HFFc6 (cell line): Measurements from ENCODE around the gene ZCWPW2. TPM values are rescaled to one million over a fixed set of nuclear protein-coding genes. Genes with fewer than 3 reads are reported as not detected.

Experiments used
- DNase-seq: peaks from one replicate; pipeline ENCODE4 v3.0.0-alpha.2; 2018
- H3K27ac Mint-ChIP-seq: 2 replicates; pipeline ENCODE4 v1.8.0; 2020; ENCODE audit warnings: mild to moderate bottlenecking, mixed read lengths
- H3K27me3 Mint-ChIP-seq: 2 replicates; pipeline ENCODE4 v1.8.0; 2021; ENCODE audit warnings: mild to moderate bottlenecking, moderate library complexity, mixed read lengths; ENCODE audit not compliant: insufficient read depth
- H3K36me3 Mint-ChIP-seq: 2 replicates; pipeline ENCODE4 v1.8.0; 2021; ENCODE audit warnings: low read depth, mixed read lengths
- H3K4me1 Mint-ChIP-seq: 2 replicates; pipeline ENCODE4 v1.8.0; 2020; ENCODE audit warnings: low read depth, mixed read lengths
- H3K4me3 Mint-ChIP-seq: 2 replicates; pipeline ENCODE4 v1.8.0; 2020; ENCODE audit warnings: mild to moderate bottlenecking, moderate library complexity, mixed read lengths
- H3K9me3 Mint-ChIP-seq: 2 replicates; pipeline ENCODE4 v1.8.0; 2020; ENCODE audit warnings: mild to moderate bottlenecking, mixed read lengths
- CTCF ChIP-seq: fragments of 200-600 bp; sonication (generic); IDR thresholded peaks from 2 replicates; pipeline ENCODE4 v1.5.0; 2021; ENCODE audit warnings: antibody characterized with exemption, mild to moderate bottlenecking
- total RNA-seq, 6 experiments: library from RNA; stranded (reverse); fragmentation: NEBNext Ultra II Directional; extraction: Animal tissue kit (Norgen Biotek cat#: 25700); gene quantifications; 2 replicates in 1 of 6; 3 replicates in 5 of 6; pipeline ENCODE4 v1.2.3, GENCODE V29; 2021

ZCWPW2 gene
- total RNA-seq, 6 experiments from 2014 or later, result 0.34 to 0.87 (median 0.58) TPM

GRCh38 chr3:28376424-28376823 is 27.9 kb downstream of the ZCWPW2 start:
- Mint-ChIP-seq H3K4me3 (no peak overlapping the region), H3K9me3 (0 out of 2 replicates have a peak, but pooled peaks cover 4% of the 10 kb centered on the region), H3K4me1 (no peaks in the 10 kb centered on the region), H3K27ac (no peak overlapping the region), H3K36me3 (no peaks in the 10 kb centered on the region), H3K27me3 (no peaks in the 10 kb centered on the region)
- no peak for DNase-seq
- no peak for TF ChIP-seq CTCF

- Mint-ChIP-seq H3K4me3 (no peak overlapping the region), H3K27ac (no peak overlapping the region), H3K27me3 (no peaks in the 10 kb centered on the region), H3K36me3 (no peaks in the 10 kb centered on the region), H3K4me1 (no peaks in the 10 kb centered on the region), H3K9me3 (no peaks in the 10 kb centered on the region; the same call in none of the 2 replicates)
- TF ChIP-seq CTCF, result no peak
- no peak for DNase-seq
Measured at GRCh38 chr3:28386049-28386448, 37.5 kb downstream of the ZCWPW2 start.

- Mint-ChIP-seq H3K27ac (no peak overlapping the region), H3K9me3 (peaks cover 6% of the 10 kb centered on the region), H3K27me3 (no peaks in the 10 kb centered on the region), H3K36me3 (no peaks in the 10 kb centered on the region), H3K4me1 (no peaks in the 10 kb centered on the region), H3K4me3 (no peak overlapping the region)
- no peak for TF ChIP-seq CTCF
- DNase-seq, result no peak
Measured at GRCh38 chr3:28388978-28389377, 40.5 kb downstream of the ZCWPW2 start.

- no peak for TF ChIP-seq CTCF
- no peaks in the 10 kb centered on the region for H3K4me1 Mint-ChIP-seq
- DNase-seq, result no peak
- H3K27me3 Mint-ChIP-seq, result no peaks in the 10 kb centered on the region
- no peak overlapping the region for H3K4me3 Mint-ChIP-seq
- peaks cover 62% of the 10 kb centered on the region for H3K9me3 Mint-ChIP-seq
- no peaks in the 10 kb centered on the region for H3K36me3 Mint-ChIP-seq
- no peak overlapping the region for H3K27ac Mint-ChIP-seq
Measured at GRCh38 chr3:28399206-28399605, 50.7 kb downstream of the ZCWPW2 start.

GRCh38 chr3:28406241-28406640 is 57.7 kb downstream of the ZCWPW2 start:
- H3K36me3 Mint-ChIP-seq, result no peaks in the 10 kb centered on the region
- no peak overlapping the region for H3K27ac Mint-ChIP-seq
- no peak for TF ChIP-seq CTCF
- H3K4me1 Mint-ChIP-seq, result no peaks in the 10 kb centered on the region
- H3K27me3 Mint-ChIP-seq, result no peaks in the 10 kb centered on the region; the same call in 1 of the 2 replicates
- DNase-seq, result no peak
- no peak overlapping the region for H3K4me3 Mint-ChIP-seq
- peaks cover 30% of the 10 kb centered on the region for H3K9me3 Mint-ChIP-seq

GRCh38 chr3:28449398-28449797 is 100.9 kb downstream of the ZCWPW2 start:
- Mint-ChIP-seq H3K36me3 (no peaks in the 10 kb centered on the region), H3K27ac (no peak overlapping the region), H3K9me3 (peaks cover 8% of the 10 kb centered on the region; the same call in 1 of the 2 replicates), H3K27me3 (no peaks in the 10 kb centered on the region), H3K4me1 (no peaks in the 10 kb centered on the region), H3K4me3 (no peak overlapping the region)
- no peak for DNase-seq
- no peak for TF ChIP-seq CTCF
